Suprapubic skin (tissue), 4 donors: ENCODE measurements around the gene HMG20A.

ENCODE experiments used
- EP300 ChIP-seq: sonication (generic); formaldehyde crosslinking; IDR thresholded peaks from one replicate; pipeline ENCODE4 v1.6.1; 2017; ENCODE audit warnings: antibody characterized with exemption
- POLR2A ChIP-seq, 2 donors: fragments of 450-650 bp; IDR thresholded peaks; one replicate each; pipeline ENCODE4 v1.6.1; 2017; ENCODE audit warnings: antibody characterized with exemption in 2 of 2, mild to moderate bottlenecking in 2 of 2, moderate library complexity in 2 of 2
- POLR2AphosphoS5 ChIP-seq, 3 donors: sonication (generic); formaldehyde crosslinking; IDR thresholded peaks; one replicate each; pipeline ENCODE4 v1.6.1; 2017; ENCODE audit warnings: antibody characterized with exemption in 3 of 3
- TF ChIP-seq, protein P1 (sequence below), 2 donors: fragments of 200-600 bp in 1 of 2; fragments of 450-650 bp in 1 of 2; sonication (generic) in 1 of 2; IDR thresholded peaks; one replicate each; pipeline ENCODE4 v1.5.1; 2016 to 2019; ENCODE audit warnings: antibody characterized with exemption in 2 of 2, mild to moderate bottlenecking in 1 of 2, moderate library complexity in 1 of 2

DNA sequence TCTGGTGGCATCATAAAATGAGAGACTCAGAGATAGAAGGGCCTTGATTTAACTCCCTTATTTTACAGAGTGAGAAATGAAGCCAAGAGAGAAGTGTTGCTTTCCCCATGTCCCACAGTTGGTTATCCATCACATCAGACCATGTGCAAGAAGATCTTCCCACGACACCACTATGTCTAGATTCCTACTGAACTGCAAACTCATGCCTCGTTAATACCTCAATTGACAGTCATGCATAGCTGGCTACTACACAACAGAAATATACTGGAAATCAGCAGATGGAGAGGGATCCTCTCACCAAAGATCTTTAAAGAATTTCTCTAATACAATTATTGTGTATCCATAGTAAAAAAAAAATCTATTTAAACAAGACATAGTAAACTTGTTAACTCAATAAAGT, 34.1 kb upstream of the HMG20A start:
- TF ChIP-seq, protein P1, sequence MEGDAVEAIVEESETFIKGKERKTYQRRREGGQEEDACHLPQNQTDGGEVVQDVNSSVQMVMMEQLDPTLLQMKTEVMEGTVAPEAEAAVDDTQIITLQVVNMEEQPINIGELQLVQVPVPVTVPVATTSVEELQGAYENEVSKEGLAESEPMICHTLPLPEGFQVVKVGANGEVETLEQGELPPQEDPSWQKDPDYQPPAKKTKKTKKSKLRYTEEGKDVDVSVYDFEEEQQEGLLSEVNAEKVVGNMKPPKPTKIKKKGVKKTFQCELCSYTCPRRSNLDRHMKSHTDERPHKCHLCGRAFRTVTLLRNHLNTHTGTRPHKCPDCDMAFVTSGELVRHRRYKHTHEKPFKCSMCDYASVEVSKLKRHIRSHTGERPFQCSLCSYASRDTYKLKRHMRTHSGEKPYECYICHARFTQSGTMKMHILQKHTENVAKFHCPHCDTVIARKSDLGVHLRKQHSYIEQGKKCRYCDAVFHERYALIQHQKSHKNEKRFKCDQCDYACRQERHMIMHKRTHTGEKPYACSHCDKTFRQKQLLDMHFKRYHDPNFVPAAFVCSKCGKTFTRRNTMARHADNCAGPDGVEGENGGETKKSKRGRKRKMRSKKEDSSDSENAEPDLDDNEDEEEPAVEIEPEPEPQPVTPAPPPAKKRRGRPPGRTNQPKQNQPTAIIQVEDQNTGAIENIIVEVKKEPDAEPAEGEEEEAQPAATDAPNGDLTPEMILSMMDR (IDR thresholded peaks at IDR 0.05): no peak
- TF ChIP-seq POLR2A (IDR thresholded peaks at IDR 0.05) (no peak), EP300 (no peak), POLR2AphosphoS5 (IDR thresholded peaks at IDR 0.05) (no peak)
